CD14-positive monocyte (primary cell): ENCODE data around the gene DDIAS. TPM values are rescaled to one million over a fixed set of nuclear protein-coding genes. Genes with fewer than 3 reads are reported as not detected.

Experiments used
- DNase-seq, 3 donors: peaks; one replicate each; pipeline ENCODE4 v3.0.0-alpha.2; 2011 to 2022
- H2AFZ ChIP-seq: 2 replicates; pipeline ENCODE4 v1.6.0; 2012; ENCODE audit warnings: mild to moderate bottlenecking, low read depth, low read length, inconsistent platforms; ENCODE audit not compliant: insufficient read depth, poor library complexity, severe bottlenecking
- H3K27ac ChIP-seq, 2 donors: 1 replicate in 1 of 2; 2 replicates in 1 of 2; pipeline ENCODE4 v1.5.1; 2012 to 2013; ENCODE audit warnings: low read length in 2 of 2, control low read depth in 1 of 2, inconsistent platforms in 1 of 2, low read depth in 1 of 2, mild to moderate bottlenecking in 1 of 2
- H3K27me3 ChIP-seq, 2 donors: one replicate each; pipeline versions ENCODE4 v1.6.0 to v1.6.1; 2011 to 2013; ENCODE audit warnings: low read length in 2 of 2; ENCODE audit not compliant: control insufficient read depth in 2 of 2, insufficient read depth in 2 of 2
- H3K36me3 ChIP-seq, 2 donors: replicated peaks in 1 of 2; 1 replicate in 1 of 2; 2 replicates in 1 of 2; pipeline versions ENCODE4 v1.5.1 to v1.6.1; 2012 to 2013; ENCODE audit warnings: low read length in 2 of 2, control low read depth in 1 of 2, inconsistent platforms in 1 of 2, mild to moderate bottlenecking in 1 of 2; ENCODE audit not compliant: insufficient read depth in 2 of 2, control insufficient read depth in 1 of 2
- H3K4me1 ChIP-seq, 2 donors: 1 replicate in 1 of 2; 2 replicates in 1 of 2; pipeline versions ENCODE4 v1.5.1 to v1.6.1; 2012 to 2013; ENCODE audit warnings: low read length in 2 of 2, control low read depth in 1 of 2, inconsistent platforms in 1 of 2, mild to moderate bottlenecking in 1 of 2, moderate library complexity in 1 of 2; ENCODE audit not compliant: insufficient read depth in 2 of 2, control insufficient read depth in 1 of 2
- H3K4me2 ChIP-seq: replicated peaks from 2 replicates; pipeline ENCODE3; 2012; ENCODE audit warnings: low read length, moderate library complexity, mild to moderate bottlenecking; ENCODE audit not compliant: poor library complexity, severe bottlenecking; ENCODE audit errors: extremely low read depth
- H3K4me3 ChIP-seq, 3 experiments: fragments of 200-600 bp in 1 of 3; sonication (generic) in 1 of 3; replicated peaks in 1 of 3; 1 replicate in 2 of 3; 2 replicates in 1 of 3; pipeline ENCODE4 v1.5.1; 2011 to 2013; ENCODE audit warnings: low read length in 3 of 3, mild to moderate bottlenecking in 3 of 3, control low read depth in 2 of 3, low read depth in 2 of 3, inconsistent platforms in 1 of 3, moderate library complexity in 1 of 3
- H3K79me2 ChIP-seq: 2 replicates; pipeline ENCODE4 v1.6.0; 2012; ENCODE audit warnings: mild to moderate bottlenecking, control low read depth, inconsistent platforms, low read length, moderate library complexity; ENCODE audit not compliant: insufficient read depth
- H3K9ac ChIP-seq: 2 replicates; pipeline ENCODE4 v1.6.0; 2017; ENCODE audit warnings: low read length, mild to moderate bottlenecking; ENCODE audit not compliant: insufficient read depth, poor library complexity, severe bottlenecking
- H3K9me3 ChIP-seq, 2 donors: replicated peaks in 1 of 2; 1 replicate in 1 of 2; 2 replicates in 1 of 2; pipeline versions ENCODE4 v1.5.1 to v1.6.1; 2012 to 2013; ENCODE audit warnings: low read length in 2 of 2, control low read depth in 1 of 2; ENCODE audit not compliant: control insufficient read depth in 1 of 2, insufficient read depth in 1 of 2
- H4K20me1 ChIP-seq: 2 replicates; pipeline ENCODE4 v1.6.0; 2012; ENCODE audit warnings: mild to moderate bottlenecking, low read length, control low read depth, moderate library complexity; ENCODE audit not compliant: insufficient read depth
- H3K27ac Mint-ChIP-seq, 7 donors: one replicate each; pipeline ENCODE4 v1.8.0; 2020; ENCODE audit warnings: mild to moderate bottlenecking in 7 of 7, mixed read lengths in 7 of 7, moderate library complexity in 6 of 7, inconsistent platforms in 2 of 7
- H3K27me3 Mint-ChIP-seq, 3 donors: one replicate each; pipeline ENCODE4 v1.8.0; 2021 to 2022; ENCODE audit warnings: low read depth in 3 of 3, mild to moderate bottlenecking in 3 of 3, mixed read lengths in 3 of 3, moderate library complexity in 3 of 3, inconsistent platforms in 1 of 3
- H3K36me3 Mint-ChIP-seq, 2 donors: one replicate each; pipeline ENCODE4 v1.8.0; 2020; ENCODE audit warnings: mixed read lengths in 2 of 2, inconsistent platforms in 1 of 2, mild to moderate bottlenecking in 1 of 2
- H3K4me1 Mint-ChIP-seq: one replicate; pipeline ENCODE4 v1.8.0; 2020; ENCODE audit warnings: mild to moderate bottlenecking, mixed read lengths
- H3K4me3 Mint-ChIP-seq, 2 donors: one replicate each; pipeline ENCODE4 v1.8.0; 2020; ENCODE audit warnings: mild to moderate bottlenecking in 2 of 2, mixed read lengths in 2 of 2, moderate library complexity in 1 of 2
- H3K9me3 Mint-ChIP-seq, 7 donors: one replicate each; pipeline ENCODE4 v1.8.0; 2020 to 2022; ENCODE audit warnings: mixed read lengths in 7 of 7, mild to moderate bottlenecking in 6 of 7, moderate library complexity in 6 of 7, inconsistent platforms in 2 of 7
- CTCF ChIP-seq: fragments of 200-600 bp; IDR thresholded peaks from one replicate; pipeline ENCODE4 v1.8.0; 2022; ENCODE audit warnings: antibody characterized with exemption, mild to moderate bottlenecking
- WGBS: methylation state at CpG from one replicate; pipeline ENCODE4 v1.1.5; 2013; ENCODE audit warnings: missing lambda C conversion rate; ENCODE audit not compliant: insufficient coverage; 5-methylcytosine and 5-hydroxymethylcytosine counted together
- intact Hi-C, 2 donors: fragments of 100-400 bp; cut with micrococcal nuclease; formaldehyde crosslinking; loops; one replicate each; pipeline versions ENCODE4 v1.15.0 to v1.15.1; 2023
- polyA plus RNA-seq, 3 donors: library from polyadenylated mRNA; depleted of rRNA in 1 of 3; unstranded in 2 of 3; stranded (reverse) in 1 of 3; fragments of 300-500 nt in 2 of 3; fragments of >200 nt in 1 of 3; fragmentation: Illumina TruSeq in 2 of 3; gene quantifications; 1 replicate in 2 of 3; 2 replicates in 1 of 3; pipeline ENCODE4 v1.2.3, GENCODE V29; 2012 to 2021

DDIAS gene
- polyA plus RNA-seq, 3 donors, result 6.0 to 14.1 (median 13.5) TPM

DNA sequence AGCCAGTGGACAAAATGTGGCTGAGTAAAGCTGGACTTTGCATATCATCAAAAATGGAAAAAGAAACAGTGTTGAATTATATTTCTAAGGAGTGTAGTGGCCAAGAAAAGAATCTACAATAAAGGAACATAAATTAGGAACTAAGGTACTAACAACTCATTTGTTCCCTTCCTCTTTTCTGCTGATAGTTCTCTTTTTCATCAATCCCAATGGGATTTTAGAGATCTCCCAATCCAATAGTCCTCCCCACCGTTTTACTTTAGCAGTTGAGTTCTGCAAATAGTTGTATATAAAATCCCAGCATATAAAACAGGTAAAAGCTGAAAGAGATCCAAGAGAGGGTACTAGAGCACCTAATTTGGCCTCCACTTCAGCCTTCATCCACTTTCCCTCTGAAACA is 3.3 kb upstream of the DDIAS start:
- Histone ChIP-seq H3K27me3 (no peaks in the 10 kb centered on the region), H3K9ac (no peak overlapping the region), H4K20me1 (peaks cover 41% of the 10 kb centered on the region), H3K4me1 (peaks cover 70 to 84% of the 10 kb centered on the region in 2 donors), H3K4me3 (peak overlapping the region in 1 of 3 experiments; percentile 89), H2AFZ (no peak overlapping the region), H3K27ac (peak overlapping the region; percentile 29 to 56), H3K79me2 (peaks cover 86% of the 10 kb centered on the region), H3K36me3 (peaks cover 6 to 15% of the 10 kb centered on the region in 2 donors), H3K4me2 (peak overlapping the region; percentile 89), H3K9me3 (no peaks in the 10 kb centered on the region)
- peaks cover 64% of the 10 kb centered on the region for H3K4me1 Mint-ChIP-seq
- H3K9me3 Mint-ChIP-seq, result peaks cover 0 to 1% (median 0%) of the 10 kb centered on the region in 7 donors
- no CpG with 5 or more reads among the region's 1 CpG for WGBS
- peak overlapping the region; percentile 79 to 100 (median 88) for H3K27ac Mint-ChIP-seq
- no peak for TF ChIP-seq CTCF
- H3K4me3 Mint-ChIP-seq, result peak overlapping the region; percentile 59 to 77
- peaks cover 28 to 46% of the 10 kb centered on the region in 2 donors for H3K36me3 Mint-ChIP-seq
- peaks cover 0 to 2% (median 0%) of the 10 kb centered on the region in 3 donors for H3K27me3 Mint-ChIP-seq
- peak in 2 of 3 donors; percentile 47 to 58 for DNase-seq
- intact Hi-C loops, result no loop called here

GRCh38 chr11:82899186-82899820 is 2.2 kb upstream of the DDIAS start:
- Histone ChIP-seq H3K4me1 (peaks cover 64 to 75% of the 10 kb centered on the region in 2 donors), H3K27ac (peak overlapping the region; percentile 99), H3K79me2 (peaks cover 86% of the 10 kb centered on the region), H3K4me3 (peak overlapping the region; percentile 76 to 89 (median 78)), H3K9me3 (no peaks in the 10 kb centered on the region), H3K36me3 (peaks cover 2 to 20% of the 10 kb centered on the region in 2 donors), H3K27me3 (no peaks in the 10 kb centered on the region), H3K9ac (peak overlapping the region; percentile 95), H4K20me1 (peaks cover 41% of the 10 kb centered on the region), H2AFZ (no peak overlapping the region), H3K4me2 (peak overlapping the region; percentile 89)
- peaks cover 30 to 47% of the 10 kb centered on the region in 2 donors for H3K36me3 Mint-ChIP-seq
- peak overlapping the region; percentile 99 to 100 for H3K4me3 Mint-ChIP-seq
- TF ChIP-seq CTCF, result no peak
- WGBS, result 28% methylated on average over 2 of the region's 3 CpGs
- no peak for DNase-seq
- peaks cover 56% of the 10 kb centered on the region for H3K4me1 Mint-ChIP-seq
- intact Hi-C loops, result no loop called here
- H3K27me3 Mint-ChIP-seq, result peaks cover 0 to 2% (median 0%) of the 10 kb centered on the region in 3 donors
- H3K9me3 Mint-ChIP-seq, result peaks cover 0 to 1% (median 0%) of the 10 kb centered on the region in 7 donors
- peak overlapping the region; percentile 100 for H3K27ac Mint-ChIP-seq
